PC-9 (cell line): ENCODE results near the gene CNTFR.

Source experiments
- EZH2 ChIP-seq: fragments of 200-600 bp; sonication (generic); IDR thresholded peaks from 2 replicates; pipeline ENCODE4 v1.8.0; 2017; ENCODE audit warnings: antibody characterized with exemption, low read depth
- TF ChIP-seq, protein P1 (sequence below): fragments of 200-600 bp; sonication (generic); conservative IDR thresholded peaks from 2 replicates; pipeline ENCODE4 v1.6.1; 2017; ENCODE audit warnings: mixed run types, antibody characterized with exemption, mild to moderate bottlenecking, moderate library complexity

DNA sequence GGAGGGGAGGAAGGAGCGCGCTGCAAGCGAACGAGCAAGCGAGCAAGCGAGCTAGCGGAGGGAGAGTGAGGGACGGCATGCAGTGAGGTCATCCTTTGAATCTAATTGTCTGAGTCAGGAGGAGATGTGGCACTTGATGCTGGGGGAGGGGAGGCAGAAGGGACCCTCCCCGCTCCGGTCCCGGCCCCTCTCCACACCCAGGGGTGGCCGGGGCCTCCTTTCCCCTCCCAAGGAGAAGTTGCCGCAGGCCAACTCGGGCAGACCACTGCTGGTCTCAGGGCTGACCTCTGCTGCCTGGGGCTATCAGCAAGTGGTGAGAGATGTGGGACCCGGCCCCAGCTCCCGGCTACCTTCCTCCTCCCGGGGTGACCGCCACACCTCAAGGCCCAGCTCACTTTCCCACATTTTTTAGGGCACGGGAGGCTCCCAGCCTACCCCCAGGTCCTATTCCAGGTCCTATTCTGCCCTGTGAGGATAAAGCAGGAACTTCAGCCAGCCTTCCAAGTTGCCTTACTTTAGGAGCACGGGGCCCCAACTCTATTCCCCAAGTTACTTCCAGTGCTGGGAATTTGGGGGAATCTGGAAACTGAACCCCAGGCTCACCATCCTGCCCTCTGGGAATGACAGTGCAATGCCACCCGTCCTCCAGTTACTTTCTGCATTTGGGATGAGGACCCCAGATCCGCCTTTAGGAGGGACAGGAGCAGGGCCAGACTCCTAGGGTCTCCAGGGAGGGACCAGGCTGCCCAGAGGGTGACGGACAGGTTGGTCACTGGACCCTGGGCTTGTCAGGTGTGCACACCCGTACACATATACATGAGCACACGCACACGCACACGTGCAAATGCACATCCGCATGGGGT is 11.1 kb downstream of the CNTFR start:
- TF ChIP-seq, protein P1, sequence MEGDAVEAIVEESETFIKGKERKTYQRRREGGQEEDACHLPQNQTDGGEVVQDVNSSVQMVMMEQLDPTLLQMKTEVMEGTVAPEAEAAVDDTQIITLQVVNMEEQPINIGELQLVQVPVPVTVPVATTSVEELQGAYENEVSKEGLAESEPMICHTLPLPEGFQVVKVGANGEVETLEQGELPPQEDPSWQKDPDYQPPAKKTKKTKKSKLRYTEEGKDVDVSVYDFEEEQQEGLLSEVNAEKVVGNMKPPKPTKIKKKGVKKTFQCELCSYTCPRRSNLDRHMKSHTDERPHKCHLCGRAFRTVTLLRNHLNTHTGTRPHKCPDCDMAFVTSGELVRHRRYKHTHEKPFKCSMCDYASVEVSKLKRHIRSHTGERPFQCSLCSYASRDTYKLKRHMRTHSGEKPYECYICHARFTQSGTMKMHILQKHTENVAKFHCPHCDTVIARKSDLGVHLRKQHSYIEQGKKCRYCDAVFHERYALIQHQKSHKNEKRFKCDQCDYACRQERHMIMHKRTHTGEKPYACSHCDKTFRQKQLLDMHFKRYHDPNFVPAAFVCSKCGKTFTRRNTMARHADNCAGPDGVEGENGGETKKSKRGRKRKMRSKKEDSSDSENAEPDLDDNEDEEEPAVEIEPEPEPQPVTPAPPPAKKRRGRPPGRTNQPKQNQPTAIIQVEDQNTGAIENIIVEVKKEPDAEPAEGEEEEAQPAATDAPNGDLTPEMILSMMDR: no peak
- TF ChIP-seq EZH2: no peak
